Thyroid gland (tissue), 4 donors: Measurements from ENCODE around the gene EPHA1. TPM values are rescaled to one million over a fixed set of nuclear protein-coding genes. Genes with fewer than 3 reads are reported as not detected.

Experiments
- DNase-seq, 2 donors: peaks; one replicate each; pipeline ENCODE4 v3.0.0-alpha.2; 2019
- H3K27ac ChIP-seq, 3 donors: fragments of 200-600 bp; sonication (generic); 1 replicate in 2 of 3; 2 replicates in 1 of 3; pipeline ENCODE4 v1.5.1; 2016 to 2019; ENCODE audit warnings: mild to moderate bottlenecking in 1 of 3, moderate library complexity in 1 of 3
- H3K27me3 ChIP-seq: fragments of 200-600 bp; sonication (generic); one replicate; pipeline ENCODE4 v1.5.1; 2019
- H3K36me3 ChIP-seq, 2 donors: fragments of 200-600 bp; sonication (generic); one replicate each; pipeline ENCODE4 v1.5.1; 2016 to 2019
- H3K4me1 ChIP-seq, 2 donors: fragments of 200-600 bp; sonication (generic); one replicate each; pipeline ENCODE4 v1.5.1; 2017 to 2019
- H3K4me3 ChIP-seq, 3 donors: fragments of 200-600 bp; sonication (generic); replicated peaks in 1 of 3; 1 replicate in 2 of 3; 2 replicates in 1 of 3; pipeline ENCODE4 v1.5.1; 2016; ENCODE audit warnings: mild to moderate bottlenecking in 1 of 3
- H3K9me3 ChIP-seq: fragments of 200-600 bp; sonication (generic); one replicate; pipeline ENCODE4 v1.5.1; 2017
- CTCF ChIP-seq, 6 experiments: fragments of 200-600 bp in 3 of 6; fragments of 450-650 bp in 3 of 6; sonication (generic) in 3 of 6; IDR thresholded peaks; one replicate each; pipeline ENCODE4 v1.5.1; 2016 to 2019; ENCODE audit warnings: antibody characterized with exemption in 6 of 6, mild to moderate bottlenecking in 2 of 6, inconsistent platforms in 1 of 6, moderate library complexity in 1 of 6
- POLR2A ChIP-seq, 2 donors: fragments of 450-650 bp; IDR thresholded peaks; one replicate each; pipeline ENCODE4 v1.6.1; 2017; ENCODE audit warnings: antibody characterized with exemption in 2 of 2, mild to moderate bottlenecking in 2 of 2, moderate library complexity in 1 of 2
- WGBS, 2 donors: methylation state at CpG; one replicate each; pipeline ENCODE4 v1.1.5; 2017; 5-methylcytosine and 5-hydroxymethylcytosine counted together
- intact Hi-C: fragments of 100-400 bp; cut with DNase I; formaldehyde crosslinking; loops from one replicate; pipeline ENCODE4 v1.15.1; 2023
- total RNA-seq, 4 donors: library from RNA; depleted of rRNA; stranded (reverse); fragments of >200 nt; gene quantifications; one replicate each; pipeline ENCODE4 v1.2.3, GENCODE V29; 2016

The EPHA1 gene
- total RNA-seq, 4 donors from 2014 or later: 7.5 to 22.4 (median 16.4) TPM

- no peaks in the 10 kb centered on the region for H3K4me1 ChIP-seq
- H3K4me3 ChIP-seq: no peak overlapping the region
- TF ChIP-seq POLR2A (IDR thresholded peaks at IDR 0.05): no peak
- TF ChIP-seq CTCF (IDR thresholded peaks at IDR 0.05): no peak
- H3K9me3 ChIP-seq: no peaks in the 10 kb centered on the region
- H3K27me3 ChIP-seq: peaks cover 5% of the 10 kb centered on the region
- no peak for DNase-seq
- intact Hi-C loops: no loop called here
- WGBS, 2 donors: 83 to 86% methylated on average over 3 of the region's 3 CpGs
- no peak overlapping the region for H3K27ac ChIP-seq
- H3K36me3 ChIP-seq: no peaks in the 10 kb centered on the region
Observed at GRCh38 chr7:143449793-143450192, 41.1 kb upstream of the EPHA1 start.

- WGBS, 2 donors: 92 to 94% methylated on average over 5 of the region's 5 CpGs
- Histone ChIP-seq H3K27me3 (peaks cover 5% of the 10 kb centered on the region), H3K27ac (no peak overlapping the region), H3K4me3 (no peak overlapping the region), H3K36me3 (no peaks in the 10 kb centered on the region), H3K4me1 (no peaks in the 10 kb centered on the region), H3K9me3 (no peaks in the 10 kb centered on the region)
- TF ChIP-seq POLR2A (IDR thresholded peaks at IDR 0.05): no peak
- TF ChIP-seq CTCF (IDR thresholded peaks at IDR 0.05): no peak
- intact Hi-C loops: no loop called here
- no peak for DNase-seq
Observed at GRCh38 chr7:143448429-143448828, 39.8 kb upstream of the EPHA1 start.

- Histone ChIP-seq H3K27me3 (peaks cover 5% of the 10 kb centered on the region), H3K4me1 (no peaks in the 10 kb centered on the region), H3K36me3 (no peaks in the 10 kb centered on the region), H3K27ac (no peak overlapping the region), H3K9me3 (no peaks in the 10 kb centered on the region), H3K4me3 (no peak overlapping the region)
- no peak for DNase-seq
- WGBS, 2 donors: 30 to 41% methylated on average over 3 of the region's 3 CpGs
- intact Hi-C loops: no loop called here
- TF ChIP-seq POLR2A (IDR thresholded peaks at IDR 0.05) (no peak), CTCF (IDR thresholded peaks at IDR 0.05) (no peak)
Observed at GRCh38 chr7:143447466-143447865, 38.8 kb upstream of the EPHA1 start.

GRCh38 chr7:143444785-143445184, 36.1 kb upstream of the EPHA1 start:
- no peaks in the 10 kb centered on the region for H3K9me3 ChIP-seq
- H3K27me3 ChIP-seq: peaks cover 5% of the 10 kb centered on the region
- no peak overlapping the region for H3K4me3 ChIP-seq
- intact Hi-C loops: no loop called here
- WGBS, 2 donors: 93 to 100% methylated on average over 1 of the region's 1 CpG
- DNase-seq: no peak
- H3K36me3 ChIP-seq: no peaks in the 10 kb centered on the region
- no peaks in the 10 kb centered on the region for H3K4me1 ChIP-seq
- no peak for TF ChIP-seq CTCF (IDR thresholded peaks at IDR 0.05)
- TF ChIP-seq POLR2A (IDR thresholded peaks at IDR 0.05): no peak
- H3K27ac ChIP-seq: no peak overlapping the region

GRCh38 chr7:143444063-143444782, 35.6 kb upstream of the EPHA1 start:
- Histone ChIP-seq H3K4me3 (no peak overlapping the region), H3K27ac (no peak overlapping the region), H3K36me3 (no peaks in the 10 kb centered on the region), H3K4me1 (no peaks in the 10 kb centered on the region), H3K9me3 (no peaks in the 10 kb centered on the region), H3K27me3 (peaks cover 5% of the 10 kb centered on the region)
- DNase-seq: no peak
- 92 to 96% methylated on average over 6 of the region's 6 CpGs for WGBS, 2 donors
- no peak for TF ChIP-seq POLR2A (IDR thresholded peaks at IDR 0.05)
- no peak for TF ChIP-seq CTCF (IDR thresholded peaks at IDR 0.05)
- intact Hi-C loops: no loop called here
